CD4-positive, alpha-beta T cell (primary cell): ENCODE measurements around the gene HNRNPAB. TPM values are rescaled to one million over a fixed set of nuclear protein-coding genes. Genes with fewer than 3 reads are reported as not detected.
A peak's percentile ranks its signal among the peaks of the same experiment; 100 is the strongest.

ENCODE experiments used
- ATAC-seq: fragments of 200-7000 bp; cut with Tn5 transposase; one replicate; pipeline ENCODE4 v1.10.0; 2022; ENCODE audit warnings: mild to moderate bottlenecking; ENCODE audit not compliant: poor library complexity
- CTCF ChIA-PET: fragments of 350-600 bp; sonication (Branson Sonifier 250); formaldehyde crosslinking; loops from one replicate; lab custom pipeline; 2021; ENCODE audit warnings: antibody characterized with exemption, inconsistent platforms; lab: Charles Lee
- POLR2A ChIA-PET: fragments of 350-600 bp; sonication (Branson Sonifier 250); formaldehyde crosslinking; loops from one replicate; lab custom pipeline; 2021; ENCODE audit warnings: antibody characterized with exemption, inconsistent platforms; lab: Charles Lee
- DNase-seq, 14 experiments: peaks; one replicate each; pipeline ENCODE4 v3.0.0-alpha.2; 2013 to 2020; ENCODE audit warnings: mixed read lengths in 2 of 14
- H3K27ac ChIP-seq, 2 donors: one replicate each; pipeline versions ENCODE4 v1.5.1 to v1.7.0; 2013; ENCODE audit warnings: low read length in 2 of 2, low read depth in 1 of 2, mild to moderate bottlenecking in 1 of 2
- H3K27me3 ChIP-seq, 2 experiments: 1 replicate in 1 of 2; 2 replicates in 1 of 2; pipeline versions ENCODE4 v1.6.1 to v1.7.0; 2013; ENCODE audit warnings: low read length in 2 of 2, control low read depth in 1 of 2, mild to moderate bottlenecking in 1 of 2, moderate library complexity in 1 of 2; ENCODE audit not compliant: insufficient read depth in 2 of 2, control insufficient read depth in 1 of 2
- H3K36me3 ChIP-seq: one replicate; pipeline ENCODE4 v1.6.1; 2013; ENCODE audit warnings: low read length, control low read depth; ENCODE audit not compliant: insufficient read depth
- H3K4me1 ChIP-seq: one replicate; pipeline ENCODE4 v1.6.1; 2013; ENCODE audit warnings: low read length, control low read depth; ENCODE audit not compliant: insufficient read depth
- H3K4me3 ChIP-seq: one replicate; pipeline ENCODE4 v1.5.1; 2013; ENCODE audit warnings: mild to moderate bottlenecking, low read length, moderate library complexity
- H3K9me3 ChIP-seq, 2 experiments: 1 replicate in 1 of 2; 2 replicates in 1 of 2; pipeline versions ENCODE4 v1.6.1 to v1.7.0; 2013; ENCODE audit warnings: low read length in 2 of 2, mild to moderate bottlenecking in 2 of 2, control low read depth in 1 of 2, moderate library complexity in 1 of 2; ENCODE audit not compliant: control insufficient read depth in 1 of 2, insufficient read depth in 1 of 2
- H3K27ac Mint-ChIP-seq: one replicate; pipeline ENCODE4 v1.8.0; 2020; ENCODE audit warnings: mixed read lengths
- H3K27me3 Mint-ChIP-seq: one replicate; pipeline ENCODE4 v1.8.0; 2021; ENCODE audit warnings: mixed read lengths
- H3K36me3 Mint-ChIP-seq: one replicate; pipeline ENCODE4 v1.8.0; 2021; ENCODE audit warnings: low read depth, mixed read lengths
- H3K4me1 Mint-ChIP-seq: one replicate; pipeline ENCODE4 v1.8.0; 2021; ENCODE audit warnings: low read depth, mixed read lengths
- H3K4me3 Mint-ChIP-seq: one replicate; pipeline ENCODE4 v1.8.0; 2020; ENCODE audit warnings: mild to moderate bottlenecking, mixed read lengths
- H3K9me3 Mint-ChIP-seq: one replicate; pipeline ENCODE4 v1.8.0; 2020; ENCODE audit warnings: mixed read lengths
- intact Hi-C, 2 experiments: fragments of 100-400 bp; cut with DNase I in 1 of 2; cut with micrococcal nuclease in 1 of 2; formaldehyde crosslinking; loops; one replicate each; pipeline versions ENCODE4 v1.15.1 to v1.9.0; 2023 to 2025; cut with DNase I, micrococcal nuclease
- total RNA-seq, 174 experiments: library from RNA in 2 of 174; stranded (reverse) in 2 of 174; gene quantifications; one replicate each; pipeline ENCODE4 v1.2.3 and lab custom pipeline; 2021 to 2026
- TF ChIP-seq, protein P1 (sequence below): fragments of 200-600 bp; IDR thresholded peaks from one replicate; pipeline ENCODE4 v1.8.0; 2022; ENCODE audit warnings: antibody characterized with exemption, mild to moderate bottlenecking

HNRNPAB gene
- total RNA-seq, 2 experiments from 2014 or later, result 63.6 to 68.9 TPM

DNA sequence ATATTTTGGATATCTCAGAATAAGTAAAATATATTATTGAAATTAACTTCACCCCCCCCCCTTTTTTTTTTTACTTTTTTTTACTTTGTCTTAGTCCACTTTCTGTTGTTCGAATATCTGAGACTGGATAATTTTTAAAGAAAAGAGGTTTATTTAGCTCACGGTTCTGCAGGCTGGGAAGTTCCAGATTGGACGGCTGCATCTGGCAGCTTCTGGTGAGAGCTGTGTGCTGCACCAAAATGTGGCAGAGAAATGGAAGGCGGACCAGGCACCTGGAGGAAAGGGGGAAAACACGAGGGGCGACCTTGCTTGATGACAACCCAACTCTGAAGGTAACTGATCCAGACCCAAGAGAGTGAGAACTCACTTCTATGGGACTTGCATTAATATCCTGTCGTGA lies 11.5 kb upstream of the HNRNPAB start:
- peaks cover 19% of the 10 kb centered on the region for H3K27me3 Mint-ChIP-seq
- H3K4me1 Mint-ChIP-seq, result no peaks in the 10 kb centered on the region
- H3K4me3 Mint-ChIP-seq, result no peak overlapping the region
- ATAC-seq (no peak), DNase-seq (no peak)
- Histone ChIP-seq H3K4me1 (peaks cover 14% of the 10 kb centered on the region), H3K27ac (no peak overlapping the region), H3K9me3 (no peaks in the 10 kb centered on the region), H3K27me3 (peaks cover 2 to 8% of the 10 kb centered on the region in 2 experiments), H3K4me3 (no peak overlapping the region), H3K36me3 (no peaks in the 10 kb centered on the region)
- H3K9me3 Mint-ChIP-seq, result no peaks in the 10 kb centered on the region
- intact Hi-C loops, result no loop called here
- TF ChIP-seq, protein P1, sequence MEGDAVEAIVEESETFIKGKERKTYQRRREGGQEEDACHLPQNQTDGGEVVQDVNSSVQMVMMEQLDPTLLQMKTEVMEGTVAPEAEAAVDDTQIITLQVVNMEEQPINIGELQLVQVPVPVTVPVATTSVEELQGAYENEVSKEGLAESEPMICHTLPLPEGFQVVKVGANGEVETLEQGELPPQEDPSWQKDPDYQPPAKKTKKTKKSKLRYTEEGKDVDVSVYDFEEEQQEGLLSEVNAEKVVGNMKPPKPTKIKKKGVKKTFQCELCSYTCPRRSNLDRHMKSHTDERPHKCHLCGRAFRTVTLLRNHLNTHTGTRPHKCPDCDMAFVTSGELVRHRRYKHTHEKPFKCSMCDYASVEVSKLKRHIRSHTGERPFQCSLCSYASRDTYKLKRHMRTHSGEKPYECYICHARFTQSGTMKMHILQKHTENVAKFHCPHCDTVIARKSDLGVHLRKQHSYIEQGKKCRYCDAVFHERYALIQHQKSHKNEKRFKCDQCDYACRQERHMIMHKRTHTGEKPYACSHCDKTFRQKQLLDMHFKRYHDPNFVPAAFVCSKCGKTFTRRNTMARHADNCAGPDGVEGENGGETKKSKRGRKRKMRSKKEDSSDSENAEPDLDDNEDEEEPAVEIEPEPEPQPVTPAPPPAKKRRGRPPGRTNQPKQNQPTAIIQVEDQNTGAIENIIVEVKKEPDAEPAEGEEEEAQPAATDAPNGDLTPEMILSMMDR, result no peak
- CTCF ChIA-PET, result no interaction called here
- no peak overlapping the region for H3K27ac Mint-ChIP-seq
- H3K36me3 Mint-ChIP-seq, result no peaks in the 10 kb centered on the region
- POLR2A ChIA-PET, result no interaction called here

DNA sequence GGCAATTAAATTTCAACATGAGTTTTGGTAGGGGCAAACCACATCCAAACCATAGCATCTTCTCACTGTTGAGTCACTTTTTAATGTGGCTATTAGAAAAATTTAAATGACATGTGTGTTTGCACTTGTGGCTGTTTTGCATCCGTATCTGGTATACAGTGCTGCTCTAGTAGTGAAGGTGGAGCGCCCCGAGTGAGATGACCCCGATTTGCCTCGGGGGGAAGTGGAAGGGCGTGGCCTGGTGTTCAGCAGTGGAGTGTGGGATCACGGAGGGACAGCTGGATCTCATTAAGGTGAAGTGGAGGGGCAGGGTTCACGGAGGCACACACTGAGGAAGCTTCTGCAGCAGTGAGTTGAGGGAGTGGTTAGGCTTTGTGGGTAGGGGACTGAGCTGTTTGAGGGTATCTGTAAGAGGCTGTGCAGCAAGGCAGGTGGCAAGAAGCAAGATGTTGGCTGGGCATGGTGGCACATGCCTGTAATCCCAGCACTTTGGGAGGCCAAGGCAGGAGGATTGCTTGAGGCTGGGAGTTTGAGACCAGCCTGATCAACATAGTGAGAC lies 11.0 kb upstream of the HNRNPAB start:
- Mint-ChIP-seq H3K4me3 (no peak overlapping the region), H3K4me1 (no peaks in the 10 kb centered on the region), H3K9me3 (no peaks in the 10 kb centered on the region), H3K36me3 (no peaks in the 10 kb centered on the region), H3K27ac (no peak overlapping the region), H3K27me3 (peaks cover 19% of the 10 kb centered on the region)
- Histone ChIP-seq H3K27me3 (peaks cover 2 to 8% of the 10 kb centered on the region in 2 experiments), H3K9me3 (no peaks in the 10 kb centered on the region), H3K27ac (no peak overlapping the region), H3K36me3 (no peaks in the 10 kb centered on the region), H3K4me3 (no peak overlapping the region), H3K4me1 (peaks cover 14% of the 10 kb centered on the region)
- TF ChIP-seq, protein P1, result no peak
- DNase-seq (peak in 1 of 14 experiments; percentile 16), ATAC-seq (no peak)
- ChIA-PET POLR2A (no interaction called here), CTCF (no interaction called here)
- intact Hi-C loops, result no loop called here

DNA sequence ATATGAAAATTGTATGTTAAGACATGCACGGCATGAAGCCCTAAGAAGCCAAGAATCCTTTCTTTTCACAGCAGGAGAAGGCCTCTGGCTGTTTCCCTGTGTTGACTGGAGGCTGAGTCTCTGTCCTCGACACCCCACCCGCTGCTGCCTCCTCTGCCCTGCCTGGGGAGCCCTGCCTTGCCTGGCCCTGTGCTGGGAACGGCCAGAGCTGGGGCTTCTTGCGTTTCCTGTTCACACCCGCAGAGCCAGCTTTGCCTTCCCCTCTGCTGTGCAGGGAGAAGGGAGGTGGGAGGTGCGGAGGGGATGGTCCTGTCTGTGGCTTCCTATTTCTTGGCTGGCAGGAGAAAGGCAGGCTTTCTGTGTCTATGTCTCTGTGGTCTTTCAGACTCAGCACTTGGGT lies 10.3 kb upstream of the HNRNPAB start:
- Mint-ChIP-seq H3K4me1 (no peaks in the 10 kb centered on the region), H3K9me3 (no peaks in the 10 kb centered on the region), H3K4me3 (no peak overlapping the region), H3K36me3 (no peaks in the 10 kb centered on the region), H3K27me3 (peaks cover 19% of the 10 kb centered on the region), H3K27ac (no peak overlapping the region)
- Histone ChIP-seq H3K27ac (no peak overlapping the region), H3K27me3 (peaks cover 2 to 5% of the 10 kb centered on the region in 2 experiments), H3K4me1 (peaks cover 14% of the 10 kb centered on the region), H3K4me3 (no peak overlapping the region), H3K36me3 (no peaks in the 10 kb centered on the region), H3K9me3 (no peaks in the 10 kb centered on the region)
- intact Hi-C loops, result no loop called here
- TF ChIP-seq, protein P1, result no peak
- ATAC-seq, result no peak
- DNase-seq, result no peak
- ChIA-PET POLR2A (no interaction called here), CTCF (no interaction called here)
